GM19351 (cell line): ENCODE measurements around the gene RSRC1.

Experiments used
- ATAC-seq: cut with Tn5 transposase; IDR thresholded peaks from one replicate; pipeline ENCODE4 v1.9.1; 2021; ENCODE audit warnings: mild to moderate bottlenecking, moderate library complexity; ENCODE audit not compliant: unreplicated experiment

RSRC1 gene

DNA sequence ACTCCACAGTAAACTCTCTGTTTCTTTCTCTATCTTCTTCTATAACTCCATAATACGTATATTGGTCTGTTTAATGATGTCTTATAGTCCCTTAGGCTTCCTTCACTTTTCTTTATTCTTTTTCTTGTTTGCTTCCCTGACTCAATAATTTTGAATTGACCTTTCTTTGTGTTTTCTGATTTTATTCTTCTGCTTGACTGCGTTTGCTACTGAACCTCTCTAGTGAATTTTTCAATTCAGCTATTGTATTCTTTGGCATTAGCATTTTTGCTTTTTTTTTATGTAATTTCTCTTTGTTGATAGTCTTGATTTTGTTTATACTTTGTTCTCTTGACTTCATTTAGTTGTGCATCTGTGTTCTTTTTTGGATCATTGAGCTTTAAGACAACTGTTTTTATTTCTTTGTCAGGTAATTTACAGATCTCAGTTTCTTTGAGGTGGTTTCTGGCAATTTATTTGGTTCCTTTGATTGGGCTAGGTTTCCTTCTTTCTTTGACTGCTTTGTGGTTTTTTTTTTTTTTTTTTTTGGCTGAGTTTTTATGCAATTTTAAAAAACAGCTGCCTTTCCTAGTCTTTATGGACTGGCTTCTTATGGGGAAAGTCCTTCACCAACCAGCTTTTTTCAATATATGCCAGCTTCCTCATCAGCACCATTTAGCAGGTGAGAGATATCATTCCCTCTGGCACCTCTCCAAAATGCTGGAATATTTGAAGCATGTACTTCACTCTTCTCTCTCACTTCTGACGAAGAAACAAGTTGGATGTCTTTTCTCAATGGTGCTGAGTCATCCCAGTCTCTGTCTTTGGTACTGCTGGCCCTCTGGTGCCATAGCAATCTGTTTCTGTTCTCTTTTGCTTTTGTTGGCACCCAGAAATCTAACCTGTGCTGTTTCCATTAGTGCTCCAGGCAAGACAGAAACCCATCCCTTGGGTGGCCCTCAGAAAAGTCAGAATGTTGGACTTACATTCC is 17.6 kb downstream of the RSRC1 start:
- ATAC-seq = peak; percentile 48

DNA sequence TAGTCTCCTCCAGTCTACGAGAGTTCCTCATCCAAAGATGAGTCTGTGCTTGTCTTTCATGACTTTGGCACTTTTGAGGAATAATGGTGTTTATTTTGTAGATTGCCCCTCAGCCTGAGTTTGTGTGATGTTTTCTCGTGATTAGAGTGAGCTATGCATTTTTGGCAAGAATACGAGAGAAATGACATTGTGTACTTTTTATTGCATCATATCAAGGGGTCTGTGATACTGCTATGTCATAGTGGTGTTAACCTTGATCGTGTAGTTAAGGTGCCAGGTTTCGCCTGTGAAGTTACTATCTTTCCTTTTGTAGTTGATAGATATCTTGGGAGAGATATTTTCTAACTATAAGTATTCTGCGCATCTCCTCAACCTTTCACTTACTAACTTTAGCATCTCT is 18.9 kb downstream of the RSRC1 start:
- no peak for ATAC-seq

- ATAC-seq = no peak
Measured at GRCh38 chr3:158134363-158134762, 24.5 kb downstream of the RSRC1 start.

- no peak for ATAC-seq
Measured at GRCh38 chr3:158140396-158140795, 30.5 kb downstream of the RSRC1 start.

DNA sequence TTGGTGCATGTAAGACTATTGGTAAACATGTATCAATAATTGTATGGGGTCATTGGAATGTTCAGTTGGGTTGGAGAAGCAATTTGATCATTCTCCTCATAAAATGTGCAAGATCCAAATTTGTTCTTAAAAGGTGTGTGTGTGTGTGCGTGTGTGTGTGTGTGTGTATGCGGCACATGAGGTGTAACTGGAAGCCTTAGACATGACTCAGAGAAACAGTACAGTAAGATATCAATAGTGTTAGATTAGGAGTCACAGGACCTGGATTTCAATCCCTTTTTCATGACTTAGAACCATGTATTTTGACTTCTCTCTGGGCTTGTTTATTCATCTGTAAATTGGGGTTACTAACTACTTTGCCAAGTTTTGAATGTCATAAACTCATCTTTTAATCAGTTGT is 38.3 kb downstream of the RSRC1 start:
- ATAC-seq = no peak

DNA sequence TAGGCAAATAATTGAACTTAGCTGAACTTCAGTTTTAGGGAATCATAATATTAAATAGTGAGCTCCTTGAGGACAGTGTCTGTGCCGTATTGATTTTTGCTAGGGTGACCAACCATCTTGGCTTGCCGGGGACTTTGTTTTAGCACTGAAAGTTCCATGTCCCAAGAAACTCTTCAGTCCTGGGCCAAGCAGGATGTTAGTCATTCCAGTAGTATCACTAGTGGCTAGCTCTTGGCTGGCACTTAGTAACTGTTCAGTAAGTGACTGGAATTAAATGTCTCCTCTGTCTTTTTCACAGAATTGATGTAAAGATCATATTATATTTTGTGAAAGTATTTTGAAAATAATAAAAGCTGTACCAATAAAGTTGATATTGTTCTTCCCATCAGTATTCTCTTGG is 42.3 kb downstream of the RSRC1 start:
- ATAC-seq = peak; percentile 79

DNA sequence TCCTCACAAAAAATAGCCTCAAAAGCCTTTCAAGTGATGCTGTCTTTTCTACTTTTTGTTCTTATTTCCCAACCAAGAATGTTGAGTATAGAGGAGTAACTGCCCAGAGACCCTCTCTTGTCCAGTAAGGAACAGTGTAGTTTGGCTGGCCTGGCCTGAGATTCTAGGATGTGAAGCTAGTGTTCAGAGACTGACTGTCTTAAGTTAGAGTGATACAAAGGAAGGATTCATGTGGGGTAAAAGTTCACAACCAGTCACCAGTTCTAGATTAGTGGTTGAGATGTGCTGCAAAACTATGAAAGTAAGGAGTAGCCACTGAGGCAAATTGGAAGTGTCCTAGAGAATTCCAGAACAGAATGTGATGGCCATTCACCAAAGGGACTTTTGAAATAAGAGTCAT is 49.1 kb downstream of the RSRC1 start:
- no peak for ATAC-seq

DNA sequence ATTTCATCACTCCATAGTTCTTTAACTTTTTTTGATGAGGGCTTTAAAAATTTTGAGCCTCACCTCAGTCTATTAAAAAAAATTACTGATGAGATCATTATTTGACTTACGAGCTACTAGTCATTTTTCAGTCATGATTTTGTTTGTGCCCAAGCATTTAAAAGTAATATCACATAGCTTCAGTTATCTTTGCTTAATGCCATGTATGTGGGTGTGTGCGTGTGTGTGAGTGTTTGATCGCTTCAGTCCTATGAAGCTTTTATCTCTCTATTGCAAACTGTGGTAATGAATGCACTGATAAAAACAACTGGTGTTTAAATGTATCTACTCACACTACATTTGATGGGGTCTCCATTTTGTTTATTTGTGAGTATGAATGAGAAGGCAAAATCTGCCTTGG is 49.8 kb downstream of the RSRC1 start:
- ATAC-seq = no peak

- ATAC-seq = no peak
Measured at GRCh38 chr3:158160958-158161357, 51.1 kb downstream of the RSRC1 start.

GRCh38 chr3:158165141-158165655 is 55.3 kb downstream of the RSRC1 start:
- ATAC-seq = no peak

- ATAC-seq = no peak
Measured at GRCh38 chr3:158165730-158166129, 55.8 kb downstream of the RSRC1 start.

GRCh38 chr3:158166223-158166622 is 56.3 kb downstream of the RSRC1 start:
- ATAC-seq = no peak

GRCh38 chr3:158167737-158168557 is 58.1 kb downstream of the RSRC1 start:
- ATAC-seq = no peak

DNA sequence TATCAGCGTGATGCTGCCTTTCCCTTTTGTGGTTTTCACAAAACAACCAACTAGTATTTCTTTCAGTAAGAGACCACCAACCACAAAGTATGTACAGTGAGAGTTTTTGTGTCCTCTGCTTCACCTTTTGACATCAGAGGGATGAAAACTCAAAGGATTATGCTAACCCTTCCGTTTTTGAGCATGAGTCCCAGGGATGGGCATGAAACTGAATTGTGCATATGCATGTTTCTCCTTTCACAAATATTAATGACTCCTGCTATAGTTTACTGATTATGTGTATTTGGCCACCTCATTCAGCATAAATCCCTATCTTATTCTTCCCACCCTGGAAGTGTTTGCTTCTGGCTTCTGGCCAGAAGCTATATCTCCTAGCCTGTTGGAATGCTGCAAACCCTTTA is 59.2 kb downstream of the RSRC1 start:
- no peak for ATAC-seq

DNA sequence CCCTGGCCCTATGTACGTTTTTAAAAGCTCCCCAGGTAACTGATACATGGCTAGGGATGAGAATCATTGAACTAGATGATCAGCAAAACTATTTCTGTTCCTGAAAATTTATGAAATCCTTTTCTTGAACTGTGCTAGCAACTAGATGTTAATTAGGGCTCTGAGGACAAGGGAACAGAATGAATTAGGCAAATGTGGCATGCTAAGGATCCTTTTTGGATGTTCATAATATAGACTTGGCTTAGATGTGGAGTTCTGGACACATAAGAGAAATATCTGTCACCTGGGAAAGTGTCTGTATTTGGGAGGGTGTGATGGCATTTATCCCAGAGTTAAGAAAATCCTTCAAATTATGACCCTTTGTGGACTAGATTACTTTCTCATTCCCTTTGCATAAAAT is 71.2 kb downstream of the RSRC1 start:
- no peak for ATAC-seq

DNA sequence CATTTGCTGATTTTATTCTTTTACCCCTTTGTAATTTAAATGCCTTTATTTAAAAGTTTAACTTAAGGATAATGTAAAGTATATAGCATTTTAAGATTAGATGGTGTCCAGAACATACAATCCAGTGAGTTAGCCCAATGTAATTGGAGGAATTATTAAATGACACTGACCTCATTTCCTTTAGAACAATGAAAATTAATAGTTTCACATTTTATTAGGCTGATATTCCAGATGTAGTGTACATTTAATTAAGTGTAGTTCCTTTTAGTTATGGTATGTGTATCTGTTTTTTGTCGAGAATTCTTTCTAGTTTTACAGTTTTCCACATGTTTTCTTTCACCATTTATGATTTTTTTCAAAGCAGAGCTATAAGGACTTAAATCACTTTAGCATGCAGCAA is 75.8 kb downstream of the RSRC1 start:
- no peak for ATAC-seq

DNA sequence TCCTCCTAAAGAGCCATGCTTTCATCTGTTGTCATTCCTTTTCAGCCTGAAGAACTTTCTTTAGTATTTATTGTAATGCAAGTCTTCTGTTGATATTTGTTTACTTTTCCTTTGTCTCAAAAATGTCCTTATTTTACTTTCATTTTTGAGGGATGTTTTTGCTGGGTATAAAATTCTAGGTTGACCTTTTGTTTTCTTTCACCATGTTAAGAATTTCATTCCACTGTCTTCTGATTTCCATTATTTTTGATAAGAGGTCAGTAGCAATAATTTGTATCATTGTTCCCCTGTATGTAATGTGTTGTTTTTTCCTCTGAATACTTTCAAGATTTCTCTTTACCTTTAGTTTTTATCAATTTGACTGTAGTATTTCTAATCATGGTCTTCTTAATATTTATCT is 91.1 kb downstream of the RSRC1 start:
- no peak for ATAC-seq

DNA sequence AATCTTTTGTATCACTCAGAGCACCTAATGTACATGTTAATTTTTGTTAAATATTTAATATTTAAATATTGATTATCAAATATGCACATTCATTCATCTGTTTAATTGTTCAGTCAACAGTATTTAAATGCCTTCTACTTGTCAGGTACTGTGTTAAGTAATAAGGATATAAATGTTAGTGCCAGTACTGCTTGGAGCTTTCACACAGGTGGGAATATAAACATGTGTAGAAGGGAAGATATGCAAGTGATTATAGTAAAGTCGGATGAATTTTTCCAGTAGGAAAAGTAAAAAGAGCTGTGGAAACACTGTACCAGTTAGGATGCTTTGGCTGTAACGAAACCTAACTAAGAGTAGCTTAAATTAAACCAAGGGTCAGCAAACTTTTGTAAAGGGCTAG is 95.4 kb downstream of the RSRC1 start:
- ATAC-seq = no peak

DNA sequence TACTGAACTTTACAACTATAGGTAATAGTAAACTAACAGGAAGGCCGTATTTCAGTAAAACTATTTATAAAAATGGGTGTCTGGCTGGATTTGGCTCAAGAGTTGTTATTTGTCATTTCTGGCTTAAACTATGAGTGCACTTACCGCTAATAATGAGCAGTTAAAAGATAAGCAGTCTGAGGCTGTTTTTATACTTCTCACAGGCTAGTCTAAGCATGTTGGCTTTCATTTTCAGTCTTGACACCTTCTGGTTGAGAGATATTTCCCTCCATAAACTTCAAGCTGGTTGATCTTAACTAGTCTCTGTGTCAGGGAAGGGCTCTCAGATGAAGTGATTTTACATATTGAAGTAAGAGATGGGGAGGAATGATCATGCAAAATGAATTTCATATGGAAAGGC is 96.1 kb downstream of the RSRC1 start:
- no peak for ATAC-seq

- ATAC-seq = no peak
Measured at GRCh38 chr3:158210067-158210466, 100.2 kb downstream of the RSRC1 start.

GRCh38 chr3:158213461-158213860 is 103.6 kb downstream of the RSRC1 start:
- ATAC-seq = no peak

DNA sequence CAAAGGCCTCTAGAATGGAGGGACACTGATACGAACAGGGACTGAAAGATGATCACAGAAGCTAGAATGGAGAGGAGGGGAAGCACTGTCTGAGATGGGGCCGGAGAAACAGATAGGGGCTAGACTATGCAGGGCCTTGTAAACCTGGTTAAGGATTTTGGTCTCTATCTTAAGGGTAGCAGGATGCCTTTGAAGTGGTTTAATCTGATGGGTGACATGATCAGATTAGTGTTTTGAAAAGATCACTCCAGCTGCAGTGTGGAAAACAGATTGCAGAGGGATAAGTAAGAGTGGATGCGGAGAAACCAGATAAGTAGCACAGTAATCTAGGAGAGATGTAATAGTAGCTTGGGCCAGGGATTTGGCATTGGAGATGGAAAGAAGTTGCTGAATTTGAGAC is 108.1 kb downstream of the RSRC1 start:
- ATAC-seq = no peak
